Measurements from ENCODE around the gene ETS2. TPM values are rescaled to one million over a fixed set of nuclear protein-coding genes. Genes with fewer than 3 reads are reported as not detected.

Gene ETS2
- total RNA-seq, 2 donors from 2014 or later: 31.4 to 37.2 TPM

- H3K4me3 ChIP-seq: no peak overlapping the region
- no peak for DNase-seq (ENCODE audit: low spot score)
- H3K4me1 ChIP-seq: peaks cover 0 to 15% of the 10 kb centered on the region in 2 donors
- H3K36me3 ChIP-seq: no peaks in the 10 kb centered on the region
- H3K27ac ChIP-seq: peak overlapping the region; percentile 98 to 99
- TF ChIP-seq CTCF (IDR thresholded peaks at IDR 0.05): no peak
- no peaks in the 10 kb centered on the region for H3K9me3 ChIP-seq
- no peaks in the 10 kb centered on the region for H3K27me3 ChIP-seq
Observed at GRCh38 chr21:38804030-38804788, 1.5 kb upstream of the ETS2 start.

DNA sequence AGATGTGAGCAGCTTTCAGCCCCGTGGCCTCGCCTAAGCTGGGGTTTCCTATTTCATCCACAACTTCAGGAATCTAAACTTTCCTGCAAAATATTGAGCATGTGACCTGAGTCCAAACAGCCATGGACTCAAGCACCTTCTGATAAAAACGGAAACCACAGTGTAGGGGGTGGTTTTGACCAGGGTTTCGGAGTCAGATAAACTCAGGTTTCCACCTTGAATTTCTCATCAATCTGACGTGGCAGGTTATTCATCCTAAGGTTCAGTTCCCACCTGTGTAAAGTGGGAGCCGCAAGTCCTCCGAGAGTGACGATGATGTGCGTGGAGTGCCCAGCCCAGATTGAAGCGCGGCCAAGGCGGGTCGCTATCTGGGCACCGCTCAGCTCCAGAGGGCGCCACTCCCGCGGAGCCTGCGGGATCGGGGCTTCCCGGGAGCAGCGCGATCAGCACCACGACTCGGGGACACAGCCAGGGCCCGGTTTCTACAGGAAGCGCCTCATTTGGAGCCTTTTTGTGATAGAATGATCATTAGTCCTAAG, 871 bp upstream of the ETS2 start:
- Histone ChIP-seq H3K36me3 (no peaks in the 10 kb centered on the region), H3K27me3 (no peaks in the 10 kb centered on the region), H3K4me3 (peak overlapping the region; percentile 96 to 97), H3K9me3 (no peaks in the 10 kb centered on the region), H3K4me1 (peaks cover 0 to 21% of the 10 kb centered on the region in 2 donors), H3K27ac (peak overlapping the region; percentile 98 to 99)
- peak; percentile 83 for DNase-seq (ENCODE audit: low spot score)
- peak; percentile 67 to 86 for TF ChIP-seq CTCF (IDR thresholded peaks at IDR 0.05)

GRCh38 chr21:38806153-38806941, 618 bp downstream of the ETS2 start:
- H3K4me1 ChIP-seq: peaks cover 0 to 32% of the 10 kb centered on the region in 2 donors
- no peak for DNase-seq (ENCODE audit: low spot score)
- peaks cover 14% of the 10 kb centered on the region for H3K36me3 ChIP-seq
- no peaks in the 10 kb centered on the region for H3K9me3 ChIP-seq
- peak in 1 of 2 donors; percentile 30 for TF ChIP-seq CTCF (IDR thresholded peaks at IDR 0.05)
- no peaks in the 10 kb centered on the region for H3K27me3 ChIP-seq
- H3K4me3 ChIP-seq: peak overlapping the region; percentile 96 to 97
- H3K27ac ChIP-seq: peak overlapping the region; percentile 98 to 99

DNA sequence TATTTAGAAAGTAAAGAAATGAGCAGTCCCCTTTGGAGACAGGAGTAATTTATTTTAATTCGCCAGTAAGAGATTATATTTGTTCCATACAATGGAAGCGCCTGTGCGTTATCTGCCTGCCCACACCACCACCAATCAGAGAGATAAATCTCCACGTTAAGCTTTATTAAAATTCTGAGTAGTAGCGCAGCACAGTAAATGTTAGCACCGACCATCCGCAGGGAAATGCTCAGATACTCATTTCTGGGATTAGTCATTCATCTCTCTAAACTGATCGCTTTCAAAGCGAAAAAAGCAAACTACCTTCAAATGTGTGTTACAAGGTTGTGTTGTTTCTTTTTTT, 1.2 kb downstream of the ETS2 start:
- Histone ChIP-seq H3K9me3 (no peaks in the 10 kb centered on the region), H3K27ac (peak overlapping the region; percentile 98 to 99), H3K36me3 (peaks cover 20% of the 10 kb centered on the region), H3K27me3 (no peaks in the 10 kb centered on the region), H3K4me3 (peak overlapping the region; percentile 96 to 97), H3K4me1 (peaks cover 0 to 32% of the 10 kb centered on the region in 2 donors)
- DNase-seq (ENCODE audit: low spot score): no peak
- TF ChIP-seq CTCF (IDR thresholded peaks at IDR 0.05): no peak

GRCh38 chr21:38807441-38807871, 1.7 kb downstream of the ETS2 start:
- H3K9me3 ChIP-seq: no peaks in the 10 kb centered on the region
- H3K4me3 ChIP-seq: peak overlapping the region; percentile 96 to 97
- H3K27ac ChIP-seq: peak overlapping the region; percentile 98 to 99
- DNase-seq (ENCODE audit: low spot score): no peak
- H3K27me3 ChIP-seq: no peaks in the 10 kb centered on the region
- peaks cover 0 to 32% of the 10 kb centered on the region in 2 donors for H3K4me1 ChIP-seq
- no peak for TF ChIP-seq CTCF (IDR thresholded peaks at IDR 0.05)
- H3K36me3 ChIP-seq: peaks cover 23% of the 10 kb centered on the region

All from right atrium auricular region (tissue), 2 donors.